Gastrocnemius medialis (tissue), 4 donors: ENCODE measurements around the gene SLC35F2. TPM values are rescaled to one million over a fixed set of nuclear protein-coding genes. Genes with fewer than 3 reads are reported as not detected.
A peak's percentile ranks its signal among the peaks of the same experiment; 100 is the strongest.
"Not testable (repeated sequence)": the region's sequence is repeated elsewhere in the genome, so short reads cannot be mapped to it uniquely, and the experiment has no call there.

ENCODE experiments used
- ATAC-seq, 2 donors: fragments of 150-250 bp; one replicate each; pipeline ENCODE4 v1.9.1; 2016
- DNase-seq, 2 donors: peaks; one replicate each; pipeline ENCODE4 v3.0.0-alpha.2; 2019
- H3K27ac ChIP-seq, 4 donors: fragments of 200-600 bp; sonication (generic); 1 replicate in 1 of 4; 2 replicates in 3 of 4; pipeline ENCODE4 v1.5.1; 2016 to 2018; ENCODE audit warnings: mild to moderate bottlenecking in 2 of 4, moderate library complexity in 1 of 4
- H3K27me3 ChIP-seq, 3 donors: fragments of 200-600 bp; sonication (generic) in 2 of 3; 1 replicate in 1 of 3; 2 replicates in 2 of 3; pipeline versions ENCODE4 v1.5.1 to v1.6.0; 2016 to 2019; ENCODE audit warnings: mild to moderate bottlenecking in 1 of 3, moderate library complexity in 1 of 3
- H3K36me3 ChIP-seq, 2 donors: fragments of 200-600 bp; sonication (generic) in 1 of 2; one replicate each; pipeline ENCODE4 v1.5.1; 2017 to 2018
- H3K4me1 ChIP-seq, 2 donors: fragments of 200-600 bp; sonication (generic) in 1 of 2; one replicate each; pipeline ENCODE4 v1.5.1; 2016 to 2017; ENCODE audit warnings: mild to moderate bottlenecking in 2 of 2
- H3K4me3 ChIP-seq, 4 donors: fragments of 200-600 bp; sonication (generic) in 3 of 4; 1 replicate in 1 of 4; 2 replicates in 3 of 4; pipeline ENCODE4 v1.5.1; 2016 to 2019; ENCODE audit warnings: mild to moderate bottlenecking in 2 of 4
- H3K9me3 ChIP-seq, 3 donors: fragments of 200-600 bp; sonication (generic) in 2 of 3; 1 replicate in 1 of 3; 2 replicates in 2 of 3; pipeline ENCODE4 v1.5.1; 2016 to 2019
- POLR2A ChIP-seq, 2 donors: fragments of 450-650 bp; IDR thresholded peaks; one replicate each; pipeline ENCODE4 v1.6.1; 2017; ENCODE audit warnings: antibody characterized with exemption in 2 of 2, mild to moderate bottlenecking in 2 of 2, moderate library complexity in 2 of 2
- in situ Hi-C, 4 donors: fragments of 200-750 bp; cut with MboI; loops; one replicate each; pipeline versions ENCODE4 v1.15.0 to v1.8.0; 2017; ENCODE audit warnings: low sequenced_read_pairs in 4 of 4
- intact Hi-C: fragments of 100-400 bp; cut with DNase I; formaldehyde crosslinking; loops from one replicate; pipeline ENCODE4 v1.15.1; 2023; ENCODE audit warnings: low total_unique reads
- total RNA-seq, 4 donors: library from RNA; depleted of rRNA; stranded (reverse); fragments of >200 nt; gene quantifications; one replicate each; pipeline versions ENCODE4 v1.1.0 to v1.2.3, GENCODE V29; 2016
- TF ChIP-seq, protein P1 (sequence below), 5 experiments: fragments of 450-650 bp in 3 of 5; fragments of 200-600 bp in 2 of 5; sonication (generic) in 2 of 5; IDR thresholded peaks in 4 of 5; conservative IDR thresholded peaks in 1 of 5; 1 replicate in 4 of 5; 2 replicates in 1 of 5; pipeline ENCODE4 v1.5.1; 2016 to 2019; ENCODE audit warnings: antibody characterized with exemption in 5 of 5, mild to moderate bottlenecking in 3 of 5, moderate library complexity in 3 of 5

SLC35F2 gene
- total RNA-seq, 4 donors from 2014 or later, result 1.3 to 5.4 (median 1.7) TPM

GRCh38 chr11:107876141-107876540, 17.6 kb upstream of the SLC35F2 start:
- no peaks in the 10 kb centered on the region for H3K36me3 ChIP-seq
- in situ Hi-C loops, result no loop called here
- intact Hi-C loops, result no loop called here
- no peaks in the 10 kb centered on the region for H3K9me3 ChIP-seq
- no peak for TF ChIP-seq POLR2A (IDR thresholded peaks at IDR 0.05)
- TF ChIP-seq, protein P1, sequence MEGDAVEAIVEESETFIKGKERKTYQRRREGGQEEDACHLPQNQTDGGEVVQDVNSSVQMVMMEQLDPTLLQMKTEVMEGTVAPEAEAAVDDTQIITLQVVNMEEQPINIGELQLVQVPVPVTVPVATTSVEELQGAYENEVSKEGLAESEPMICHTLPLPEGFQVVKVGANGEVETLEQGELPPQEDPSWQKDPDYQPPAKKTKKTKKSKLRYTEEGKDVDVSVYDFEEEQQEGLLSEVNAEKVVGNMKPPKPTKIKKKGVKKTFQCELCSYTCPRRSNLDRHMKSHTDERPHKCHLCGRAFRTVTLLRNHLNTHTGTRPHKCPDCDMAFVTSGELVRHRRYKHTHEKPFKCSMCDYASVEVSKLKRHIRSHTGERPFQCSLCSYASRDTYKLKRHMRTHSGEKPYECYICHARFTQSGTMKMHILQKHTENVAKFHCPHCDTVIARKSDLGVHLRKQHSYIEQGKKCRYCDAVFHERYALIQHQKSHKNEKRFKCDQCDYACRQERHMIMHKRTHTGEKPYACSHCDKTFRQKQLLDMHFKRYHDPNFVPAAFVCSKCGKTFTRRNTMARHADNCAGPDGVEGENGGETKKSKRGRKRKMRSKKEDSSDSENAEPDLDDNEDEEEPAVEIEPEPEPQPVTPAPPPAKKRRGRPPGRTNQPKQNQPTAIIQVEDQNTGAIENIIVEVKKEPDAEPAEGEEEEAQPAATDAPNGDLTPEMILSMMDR (IDR thresholded peaks at IDR 0.05 in 4 of 5, conservative IDR thresholded peaks at IDR 0.05 in 1 of 5), result no peak
- DNase-seq (no peak), ATAC-seq (no peak)
- no peaks in the 10 kb centered on the region for H3K4me1 ChIP-seq
- no peak overlapping the region for H3K4me3 ChIP-seq
- H3K27ac ChIP-seq, result no peak overlapping the region
- H3K27me3 ChIP-seq, result no peaks in the 10 kb centered on the region

DNA sequence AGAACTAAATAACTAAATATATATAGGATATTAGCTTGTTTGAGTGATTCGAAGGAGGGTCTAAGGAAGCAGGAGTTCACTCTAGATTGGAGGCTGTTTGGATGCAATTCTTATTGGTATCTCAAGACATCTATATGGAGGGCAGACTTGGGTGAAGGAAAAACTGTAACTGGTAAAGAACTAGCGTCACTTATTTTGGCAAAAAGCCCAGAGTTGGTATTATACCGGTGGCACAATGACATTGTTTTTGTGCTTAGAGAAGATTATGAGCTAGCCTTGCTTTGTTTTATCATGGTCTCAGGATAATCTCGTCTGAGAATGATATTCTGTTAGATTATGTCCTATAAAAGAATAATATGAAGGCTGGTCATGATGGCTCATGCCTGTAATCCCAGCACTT, 6.0 kb upstream of the SLC35F2 start:
- Histone ChIP-seq H3K9me3 (no peaks in the 10 kb centered on the region), H3K27ac (no peak overlapping the region), H3K36me3 (no peaks in the 10 kb centered on the region), H3K4me3 (no peak overlapping the region), H3K27me3 (no peaks in the 10 kb centered on the region), H3K4me1 (peaks cover 0 to 5% of the 10 kb centered on the region in 2 donors)
- in situ Hi-C loops, result no loop called here
- intact Hi-C loops, result no loop called here
- ATAC-seq (no peak), DNase-seq (no peak)
- TF ChIP-seq, protein P1 (IDR thresholded peaks at IDR 0.05 in 4 of 5, conservative IDR thresholded peaks at IDR 0.05 in 1 of 5), result no peak
- no peak for TF ChIP-seq POLR2A (IDR thresholded peaks at IDR 0.05)

GRCh38 chr11:107860688-107861087, 2.1 kb upstream of the SLC35F2 start:
- Histone ChIP-seq H3K4me3 (no peak overlapping the region), H3K27ac (no peak overlapping the region), H3K4me1 (peaks cover 0 to 22% of the 10 kb centered on the region in 2 donors), H3K36me3 (no peaks in the 10 kb centered on the region), H3K27me3 (no peaks in the 10 kb centered on the region), H3K9me3 (no peaks in the 10 kb centered on the region)
- DNase-seq (no peak), ATAC-seq (no peak)
- TF ChIP-seq, protein P1 (IDR thresholded peaks at IDR 0.05 in 4 of 5, conservative IDR thresholded peaks at IDR 0.05 in 1 of 5), result no peak
- no peak for TF ChIP-seq POLR2A (IDR thresholded peaks at IDR 0.05)
- in situ Hi-C loops (no loop called here), intact Hi-C loops (no loop called here)

DNA sequence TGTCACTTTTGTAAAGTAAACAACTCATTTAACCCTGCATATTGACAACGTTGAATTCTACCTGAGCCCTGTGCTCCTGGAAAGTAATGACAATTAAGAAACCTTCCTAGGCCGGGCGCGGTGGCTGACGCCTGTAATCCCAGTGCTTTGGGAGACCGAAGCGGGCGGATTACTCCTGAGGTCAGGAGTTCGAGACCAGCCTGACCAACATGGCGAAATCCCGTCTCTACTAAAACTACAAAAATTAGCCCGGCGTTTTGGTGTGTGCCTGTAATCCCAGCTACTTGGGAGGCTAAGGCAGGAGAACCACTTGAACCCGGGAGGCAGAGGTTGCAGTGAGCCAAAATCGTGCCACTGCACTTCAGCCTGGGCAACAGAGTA, 1.6 kb upstream of the SLC35F2 start:
- in situ Hi-C loops, DNase-seq, H3K36me3 ChIP-seq, ATAC-seq, intact Hi-C loops, H3K4me3 ChIP-seq, H3K27me3 ChIP-seq, H3K27ac ChIP-seq, H3K9me3 ChIP-seq: not testable (repeated sequence)
- peaks cover 0 to 22% of the 10 kb centered on the region in 2 donors for H3K4me1 ChIP-seq

DNA sequence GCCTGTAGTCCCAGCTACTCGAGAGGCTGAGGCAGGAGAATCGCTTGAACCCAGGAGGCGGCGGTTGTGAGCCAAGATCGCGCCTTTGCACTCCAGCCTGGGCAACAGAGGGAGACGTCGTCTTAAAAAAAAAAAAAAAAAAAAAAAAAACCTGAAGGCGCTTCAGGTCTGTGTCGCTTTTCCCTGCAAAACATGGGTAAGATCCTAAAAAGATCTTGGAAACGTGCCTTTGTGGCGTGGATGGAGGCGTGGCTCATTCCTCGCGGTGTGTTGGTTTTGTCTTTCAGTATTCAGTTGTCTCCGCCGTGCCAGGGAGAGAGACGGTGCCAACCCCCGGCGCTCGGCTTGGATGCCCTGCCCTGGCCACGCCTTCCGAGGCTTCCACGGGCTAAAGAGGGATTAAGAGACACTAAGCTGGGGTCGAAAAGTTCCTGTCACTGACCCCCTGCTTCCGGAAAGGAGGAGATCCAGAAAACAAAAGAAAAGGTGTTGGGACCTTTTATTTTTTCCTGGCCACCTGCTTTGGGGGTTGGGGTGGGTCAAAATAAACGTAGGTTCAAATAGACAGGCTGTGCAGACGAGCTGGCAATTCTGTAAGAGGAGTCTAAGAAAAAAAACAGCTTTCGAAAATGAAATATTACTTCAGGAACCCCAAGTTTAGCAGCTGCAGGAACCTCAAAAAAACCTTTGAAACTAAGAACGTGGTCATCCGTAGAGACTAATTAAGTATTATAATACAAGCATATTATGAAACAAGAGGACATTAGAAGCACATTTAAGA, 1.1 kb upstream of the SLC35F2 start:
- Histone ChIP-seq H3K27ac (peak overlapping the region in 1 of 4 donors; percentile 29), H3K4me3 (peak overlapping the region; percentile 53 to 69 (median 63)), H3K27me3 (no peaks in the 10 kb centered on the region), H3K9me3 (no peaks in the 10 kb centered on the region), H3K4me1 (peaks cover 0 to 22% of the 10 kb centered on the region in 2 donors), H3K36me3 (no peaks in the 10 kb centered on the region)
- TF ChIP-seq POLR2A (IDR thresholded peaks at IDR 0.05), result no peak
- TF ChIP-seq, protein P1 (IDR thresholded peaks at IDR 0.05 in 4 of 5, conservative IDR thresholded peaks at IDR 0.05 in 1 of 5), result no peak
- intact Hi-C loops, result loop anchor here (1.0 to 2.0 kb wide), 2 partner anchors 19 to 149 kb away; partner anchors contain the start of gene CUL5
- DNase-seq (peak; percentile 30 to 35), ATAC-seq (peak; percentile 42 to 63)
- in situ Hi-C loops, result no loop called here
